Activated CD8-positive, alpha-beta memory T cell treated with anti-CD3 and anti-CD28 coated beads, Interleukin-2, amount 50 U/mL, for 24 hours (primary cell): ENCODE measurements around the gene SMIM24.
"Not testable (repeated sequence)": the region's sequence is repeated elsewhere in the genome, so short reads cannot be mapped to it uniquely, and the experiment has no call there.

ENCODE experiments used
- DNase-seq: peaks from one replicate; pipeline ENCODE4 v3.0.0-alpha.2; 2020; ENCODE audit errors: extremely low read depth

The SMIM24 gene

GRCh38 chr19:3455960-3456601 lies 24.2 kb downstream of the SMIM24 start:
- DNase-seq = no peak

- DNase-seq = no peak
Observed at GRCh38 chr19:3455393-3455955, 24.9 kb downstream of the SMIM24 start.

- no peak for DNase-seq
Observed at GRCh38 chr19:3454656-3455392, 25.5 kb downstream of the SMIM24 start.

- DNase-seq = no peak
Observed at GRCh38 chr19:3453840-3454239, 26.5 kb downstream of the SMIM24 start.

- not testable (repeated sequence) for DNase-seq
Observed at GRCh38 chr19:3452942-3453214, 27.4 kb downstream of the SMIM24 start.

GRCh38 chr19:3452171-3452941 lies 28.0 kb downstream of the SMIM24 start:
- DNase-seq = no peak

GRCh38 chr19:3451451-3451866 lies 28.9 kb downstream of the SMIM24 start:
- DNase-seq = no peak

GRCh38 chr19:3450796-3451411 lies 29.4 kb downstream of the SMIM24 start:
- DNase-seq = no peak

GRCh38 chr19:3448616-3449334 lies 31.6 kb downstream of the SMIM24 start:
- no peak for DNase-seq

- DNase-seq = not testable (repeated sequence)
Observed at GRCh38 chr19:3446657-3447056, 33.7 kb downstream of the SMIM24 start.

- DNase-seq = no peak
Observed at GRCh38 chr19:3444695-3445234, 35.6 kb downstream of the SMIM24 start.

- no peak for DNase-seq
Observed at GRCh38 chr19:3443840-3444694, 36.3 kb downstream of the SMIM24 start.

GRCh38 chr19:3442487-3443071 lies 37.7 kb downstream of the SMIM24 start:
- no peak for DNase-seq

GRCh38 chr19:3441986-3442329 lies 38.4 kb downstream of the SMIM24 start:
- no peak for DNase-seq

GRCh38 chr19:3441089-3441985 lies 39.0 kb downstream of the SMIM24 start:
- no peak for DNase-seq

GRCh38 chr19:3440082-3440481 lies 40.2 kb downstream of the SMIM24 start:
- no peak for DNase-seq

GRCh38 chr19:3434630-3435553 lies 45.4 kb downstream of the SMIM24 start:
- DNase-seq = peak; percentile 91
